C4-2B (cell line): ENCODE data around the gene CDK14.

ENCODE experiments used
- H3K27ac ChIP-seq: fragments of 450-650 bp; 2 replicates; pipeline ENCODE4 v1.5.1; 2017
- CTCF ChIP-seq: fragments of 450-650 bp; conservative IDR thresholded peaks from 2 replicates; pipeline ENCODE4 v1.5.1; 2017; ENCODE audit warnings: mild to moderate bottlenecking
- ZFX ChIP-seq: fragments of 450-650 bp; IDR thresholded peaks from 2 replicates; pipeline ENCODE4 v1.6.1; 2017

Gene CDK14

GRCh38 chr7:90715067-90715466, 118.9 kb downstream of the CDK14 start:
- TF ChIP-seq ZFX (no peak), CTCF (no peak)

GRCh38 chr7:90717296-90718060, 121.4 kb downstream of the CDK14 start:
- H3K27ac ChIP-seq: peak overlapping the region; percentile 56; the same call in 1 of the 2 replicates
- TF ChIP-seq CTCF: no peak
- no peak for TF ChIP-seq ZFX

More at GRCh38 chr7:90715067-90715466, 118.9 kb downstream of the CDK14 start:
- no peak overlapping the region for H3K27ac ChIP-seq

- no peak for TF ChIP-seq ZFX
- no peak for TF ChIP-seq CTCF
- no peak overlapping the region for H3K27ac ChIP-seq
These were observed 123.0 kb downstream of the CDK14 start for GRCh38 chr7:90719155-90719554.

- H3K27ac ChIP-seq: no peak overlapping the region
- no peak for TF ChIP-seq ZFX
- TF ChIP-seq CTCF: no peak
These were observed 125.1 kb downstream of the CDK14 start for GRCh38 chr7:90720984-90721760.

GRCh38 chr7:90721869-90722431, 125.8 kb downstream of the CDK14 start:
- H3K27ac ChIP-seq: no peak overlapping the region
- TF ChIP-seq ZFX (no peak), CTCF (no peak)

GRCh38 chr7:90723233-90723632, 127.1 kb downstream of the CDK14 start:
- TF ChIP-seq ZFX: no peak
- TF ChIP-seq CTCF: no peak
- no peak overlapping the region for H3K27ac ChIP-seq

- no peak overlapping the region for H3K27ac ChIP-seq
- TF ChIP-seq CTCF (no peak), ZFX (no peak)
These were observed 127.7 kb downstream of the CDK14 start for GRCh38 chr7:90723866-90724265.
